H1 (cell line): Measurements from ENCODE around the gene MPDU1. TPM values are rescaled to one million over a fixed set of nuclear protein-coding genes. Genes with fewer than 3 reads are reported as not detected.
A peak's percentile ranks its signal among the peaks of the same experiment; 100 is the strongest.

ENCODE experiments used
- ASH2L ChIP-seq: fragments of 200-600, 300-600 bp; sonication (generic); IDR thresholded peaks from one replicate; pipeline ENCODE4 v1.7.1; 2017; ENCODE audit warnings: low read length
- EGR1 ChIP-seq: IDR thresholded peaks from 2 replicates; pipeline ENCODE4 v1.6.1; 2011; ENCODE audit warnings: low read depth, low read length, borderline replicate concordance
- TCF12 ChIP-seq: IDR thresholded peaks from 2 replicates; pipeline ENCODE4 v1.6.1; 2011; ENCODE audit warnings: low read depth, mild to moderate bottlenecking, low read length
- polyA plus RNA-seq, 7 experiments: library from polyadenylated mRNA; depleted of rRNA in 3 of 7; stranded (reverse) in 5 of 7; unstranded in 2 of 7; fragments of >200 nt in 5 of 7; fragments of 200-250 nt in 2 of 7; gene quantifications; 1 replicate in 5 of 7; 2 replicates in 1 of 7; 4 replicates in 1 of 7; pipeline versions ENCODE4 v1.2.1 to v1.2.3, GENCODE V29; 2011 to 2013; ENCODE audit warnings: missing spikeins in 2 of 7, mixed read lengths in 2 of 7
- total RNA-seq: library from RNA; stranded (reverse); fragmentation: NEBNext Ultra II Directional; extraction: Animal tissue kit (Norgen Biotek cat#: 25700); gene quantifications from 2 replicates; pipeline ENCODE4 v1.2.1, GENCODE V29; 2021
- TF ChIP-seq, protein P1 (sequence below): fragments of 300-600 bp; sonication (generic); IDR thresholded peaks from 2 replicates; pipeline ENCODE4 v1.7.1; 2012; ENCODE audit warnings: low read length, moderate library complexity, mild to moderate bottlenecking, inconsistent platforms; ENCODE audit not compliant: insufficient replicate concordance
- TF ChIP-seq, protein P2 (sequence below): IDR thresholded peaks from 2 replicates; pipeline ENCODE4 v1.6.1; 2011; ENCODE audit warnings: low read depth, mild to moderate bottlenecking, low read length; ENCODE audit not compliant: insufficient read depth

The MPDU1 gene
- total and polyA plus RNA-seq, 2 of the 8 experiments (the other 6 are each of a cell fraction or from before 2014, with no cell fraction given) = 63.2 to 142 TPM

DNA sequence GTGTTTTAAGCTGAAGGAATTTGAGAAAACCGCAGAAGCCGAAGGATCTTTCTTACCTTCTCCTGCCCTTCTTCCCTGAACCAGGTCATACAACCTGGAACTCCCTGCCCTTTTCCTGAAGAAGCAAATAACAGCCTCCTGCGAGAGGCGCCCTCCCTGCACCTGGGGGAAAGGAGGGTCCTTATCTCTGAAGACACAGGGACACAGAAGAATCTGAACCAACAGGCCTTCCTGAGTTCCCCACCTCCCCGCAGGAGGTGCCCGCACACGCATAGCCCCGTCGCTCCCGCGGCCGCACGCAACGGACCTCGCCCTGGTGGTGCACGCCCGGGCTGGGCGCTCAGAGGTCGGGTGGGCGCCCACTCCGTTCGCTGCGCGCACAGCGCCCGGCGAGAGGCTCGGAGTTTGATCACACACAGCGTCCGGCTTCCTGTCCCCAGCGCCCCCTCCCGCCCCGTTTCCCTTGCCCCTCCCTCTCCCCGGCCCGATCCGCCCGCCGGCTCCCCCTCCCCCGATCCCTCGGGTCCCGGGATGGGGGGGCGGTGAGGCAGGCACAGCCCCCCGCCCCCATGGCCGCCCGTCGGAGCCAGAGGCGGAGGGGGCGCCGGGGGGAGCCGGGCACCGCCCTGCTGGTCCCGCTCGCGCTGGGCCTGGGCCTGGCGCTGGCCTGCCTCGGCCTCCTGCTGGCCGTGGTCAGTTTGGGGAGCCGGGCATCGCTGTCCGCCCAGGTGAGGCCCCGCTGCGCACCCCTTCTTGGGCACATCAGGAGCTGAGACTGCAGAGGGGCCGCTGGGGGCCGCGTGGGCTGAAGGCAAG, 34.9 kb upstream of the MPDU1 start, which contains the start of gene TNFSF12 (continued):
- TF ChIP-seq, protein P1, sequence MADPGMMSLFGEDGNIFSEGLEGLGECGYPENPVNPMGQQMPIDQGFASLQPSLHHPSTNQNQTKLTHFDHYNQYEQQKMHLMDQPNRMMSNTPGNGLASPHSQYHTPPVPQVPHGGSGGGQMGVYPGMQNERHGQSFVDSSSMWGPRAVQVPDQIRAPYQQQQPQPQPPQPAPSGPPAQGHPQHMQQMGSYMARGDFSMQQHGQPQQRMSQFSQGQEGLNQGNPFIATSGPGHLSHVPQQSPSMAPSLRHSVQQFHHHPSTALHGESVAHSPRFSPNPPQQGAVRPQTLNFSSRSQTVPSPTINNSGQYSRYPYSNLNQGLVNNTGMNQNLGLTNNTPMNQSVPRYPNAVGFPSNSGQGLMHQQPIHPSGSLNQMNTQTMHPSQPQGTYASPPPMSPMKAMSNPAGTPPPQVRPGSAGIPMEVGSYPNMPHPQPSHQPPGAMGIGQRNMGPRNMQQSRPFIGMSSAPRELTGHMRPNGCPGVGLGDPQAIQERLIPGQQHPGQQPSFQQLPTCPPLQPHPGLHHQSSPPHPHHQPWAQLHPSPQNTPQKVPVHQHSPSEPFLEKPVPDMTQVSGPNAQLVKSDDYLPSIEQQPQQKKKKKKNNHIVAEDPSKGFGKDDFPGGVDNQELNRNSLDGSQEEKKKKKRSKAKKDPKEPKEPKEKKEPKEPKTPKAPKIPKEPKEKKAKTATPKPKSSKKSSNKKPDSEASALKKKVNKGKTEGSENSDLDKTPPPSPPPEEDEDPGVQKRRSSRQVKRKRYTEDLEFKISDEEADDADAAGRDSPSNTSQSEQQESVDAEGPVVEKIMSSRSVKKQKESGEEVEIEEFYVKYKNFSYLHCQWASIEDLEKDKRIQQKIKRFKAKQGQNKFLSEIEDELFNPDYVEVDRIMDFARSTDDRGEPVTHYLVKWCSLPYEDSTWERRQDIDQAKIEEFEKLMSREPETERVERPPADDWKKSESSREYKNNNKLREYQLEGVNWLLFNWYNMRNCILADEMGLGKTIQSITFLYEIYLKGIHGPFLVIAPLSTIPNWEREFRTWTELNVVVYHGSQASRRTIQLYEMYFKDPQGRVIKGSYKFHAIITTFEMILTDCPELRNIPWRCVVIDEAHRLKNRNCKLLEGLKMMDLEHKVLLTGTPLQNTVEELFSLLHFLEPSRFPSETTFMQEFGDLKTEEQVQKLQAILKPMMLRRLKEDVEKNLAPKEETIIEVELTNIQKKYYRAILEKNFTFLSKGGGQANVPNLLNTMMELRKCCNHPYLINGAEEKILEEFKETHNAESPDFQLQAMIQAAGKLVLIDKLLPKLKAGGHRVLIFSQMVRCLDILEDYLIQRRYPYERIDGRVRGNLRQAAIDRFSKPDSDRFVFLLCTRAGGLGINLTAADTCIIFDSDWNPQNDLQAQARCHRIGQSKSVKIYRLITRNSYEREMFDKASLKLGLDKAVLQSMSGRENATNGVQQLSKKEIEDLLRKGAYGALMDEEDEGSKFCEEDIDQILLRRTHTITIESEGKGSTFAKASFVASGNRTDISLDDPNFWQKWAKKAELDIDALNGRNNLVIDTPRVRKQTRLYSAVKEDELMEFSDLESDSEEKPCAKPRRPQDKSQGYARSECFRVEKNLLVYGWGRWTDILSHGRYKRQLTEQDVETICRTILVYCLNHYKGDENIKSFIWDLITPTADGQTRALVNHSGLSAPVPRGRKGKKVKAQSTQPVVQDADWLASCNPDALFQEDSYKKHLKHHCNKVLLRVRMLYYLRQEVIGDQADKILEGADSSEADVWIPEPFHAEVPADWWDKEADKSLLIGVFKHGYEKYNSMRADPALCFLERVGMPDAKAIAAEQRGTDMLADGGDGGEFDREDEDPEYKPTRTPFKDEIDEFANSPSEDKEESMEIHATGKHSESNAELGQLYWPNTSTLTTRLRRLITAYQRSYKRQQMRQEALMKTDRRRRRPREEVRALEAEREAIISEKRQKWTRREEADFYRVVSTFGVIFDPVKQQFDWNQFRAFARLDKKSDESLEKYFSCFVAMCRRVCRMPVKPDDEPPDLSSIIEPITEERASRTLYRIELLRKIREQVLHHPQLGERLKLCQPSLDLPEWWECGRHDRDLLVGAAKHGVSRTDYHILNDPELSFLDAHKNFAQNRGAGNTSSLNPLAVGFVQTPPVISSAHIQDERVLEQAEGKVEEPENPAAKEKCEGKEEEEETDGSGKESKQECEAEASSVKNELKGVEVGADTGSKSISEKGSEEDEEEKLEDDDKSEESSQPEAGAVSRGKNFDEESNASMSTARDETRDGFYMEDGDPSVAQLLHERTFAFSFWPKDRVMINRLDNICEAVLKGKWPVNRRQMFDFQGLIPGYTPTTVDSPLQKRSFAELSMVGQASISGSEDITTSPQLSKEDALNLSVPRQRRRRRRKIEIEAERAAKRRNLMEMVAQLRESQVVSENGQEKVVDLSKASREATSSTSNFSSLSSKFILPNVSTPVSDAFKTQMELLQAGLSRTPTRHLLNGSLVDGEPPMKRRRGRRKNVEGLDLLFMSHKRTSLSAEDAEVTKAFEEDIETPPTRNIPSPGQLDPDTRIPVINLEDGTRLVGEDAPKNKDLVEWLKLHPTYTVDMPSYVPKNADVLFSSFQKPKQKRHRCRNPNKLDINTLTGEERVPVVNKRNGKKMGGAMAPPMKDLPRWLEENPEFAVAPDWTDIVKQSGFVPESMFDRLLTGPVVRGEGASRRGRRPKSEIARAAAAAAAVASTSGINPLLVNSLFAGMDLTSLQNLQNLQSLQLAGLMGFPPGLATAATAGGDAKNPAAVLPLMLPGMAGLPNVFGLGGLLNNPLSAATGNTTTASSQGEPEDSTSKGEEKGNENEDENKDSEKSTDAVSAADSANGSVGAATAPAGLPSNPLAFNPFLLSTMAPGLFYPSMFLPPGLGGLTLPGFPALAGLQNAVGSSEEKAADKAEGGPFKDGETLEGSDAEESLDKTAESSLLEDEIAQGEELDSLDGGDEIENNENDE = no peak
- TF ChIP-seq TCF12 (0 out of 2 replicates have a peak, but pooled peaks have one; percentile 31), ASH2L (no peak), EGR1 (no peak)
- TF ChIP-seq, protein P2, sequence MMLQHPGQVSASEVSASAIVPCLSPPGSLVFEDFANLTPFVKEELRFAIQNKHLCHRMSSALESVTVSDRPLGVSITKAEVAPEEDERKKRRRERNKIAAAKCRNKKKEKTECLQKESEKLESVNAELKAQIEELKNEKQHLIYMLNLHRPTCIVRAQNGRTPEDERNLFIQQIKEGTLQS = no peak
